Sigmoid colon (tissue), 7 donors: Measurements from ENCODE around the gene LTBP3. TPM values are rescaled to one million over a fixed set of nuclear protein-coding genes. Genes with fewer than 3 reads are reported as not detected.
A peak's percentile ranks its signal among the peaks of the same experiment; 100 is the strongest.

ENCODE experiments used
- DNase-seq: peaks from one replicate; pipeline ENCODE4 v3.0.0-alpha.2; 2019
- H3K27ac ChIP-seq, 4 donors: fragments of 200-600 bp; sonication (generic); one replicate each; pipeline ENCODE4 v1.5.1; 2016 to 2019; ENCODE audit warnings: mild to moderate bottlenecking in 1 of 4
- H3K27me3 ChIP-seq, 3 donors: fragments of 200-600 bp; sonication (generic); one replicate each; pipeline ENCODE4 v1.5.1; 2019; ENCODE audit warnings: mild to moderate bottlenecking in 1 of 3
- H3K36me3 ChIP-seq, 4 donors: fragments of 200-600 bp; sonication (generic); one replicate each; pipeline ENCODE4 v1.5.1; 2016 to 2019
- H3K4me1 ChIP-seq, 4 donors: fragments of 200-600 bp; sonication (generic); one replicate each; pipeline ENCODE4 v1.5.1; 2017 to 2019
- H3K4me3 ChIP-seq, 4 donors: fragments of 200-600 bp; sonication (generic); one replicate each; pipeline ENCODE4 v1.5.1; 2017 to 2019; ENCODE audit warnings: mild to moderate bottlenecking in 2 of 4, moderate library complexity in 1 of 4
- H3K9me3 ChIP-seq, 4 donors: fragments of 200-600 bp in 3 of 4; sonication (generic) in 3 of 4; one replicate each; pipeline versions ENCODE4 v1.5.1 to v1.6.1; 2013 to 2019
- EP300 ChIP-seq, 4 donors: sonication (generic); formaldehyde crosslinking; IDR thresholded peaks; one replicate each; pipeline ENCODE4 v1.6.1; 2017; ENCODE audit warnings: antibody characterized with exemption in 4 of 4
- POLR2A ChIP-seq, 2 donors: fragments of 450-650 bp; IDR thresholded peaks; one replicate each; pipeline ENCODE4 v1.6.1; 2016; ENCODE audit warnings: antibody characterized with exemption in 2 of 2, mild to moderate bottlenecking in 2 of 2, moderate library complexity in 2 of 2
- POLR2AphosphoS5 ChIP-seq, 4 donors: sonication (generic); formaldehyde crosslinking; IDR thresholded peaks; one replicate each; pipeline ENCODE4 v1.6.1; 2017; ENCODE audit warnings: antibody characterized with exemption in 4 of 4
- whole genome bisulfite sequencing, 2 donors: extraction: QIAGEN DNeasy Blood & Tissue Kit; methylation state at CpG; one replicate each; pipeline ENCODE4 v1.1.7; 2013; 5-methylcytosine and 5-hydroxymethylcytosine counted together
- intact Hi-C: fragments of 100-400 bp; cut with DNase I; formaldehyde crosslinking; loops from one replicate; pipeline ENCODE4 v1.15.1; 2023
- polyA plus RNA-seq, 3 donors: library from polyadenylated mRNA; stranded (reverse); fragments of 200-250 nt; gene quantifications; one replicate each; pipeline ENCODE4 v1.2.3, GENCODE V29; 2013
- total RNA-seq, 4 donors: library from RNA; depleted of rRNA; stranded (reverse); fragments of >200 nt; gene quantifications; one replicate each; pipeline ENCODE4 v1.1.0, GENCODE V29; 2016
- TF ChIP-seq, protein P1 (sequence below), 4 experiments: fragments of 450-650 bp in 3 of 4; fragments of 200-600 bp in 1 of 4; IDR thresholded peaks; one replicate each; pipeline ENCODE4 v1.5.1; 2016 to 2019; ENCODE audit warnings: antibody characterized with exemption in 4 of 4, mild to moderate bottlenecking in 3 of 4, moderate library complexity in 2 of 4
- donor health status: healthy with polysubstance abuse.
- donor health status: Bipolar disorder and iron deficiency.
- donor health status: healthy.

The LTBP3 gene
- total and polyA plus RNA-seq, 7 donors = 3.9 to 268 (median 79.6) TPM

- 27 to 42% methylated on average over 6 of the region's 6 CpGs for WGBS, 2 donors
- H3K9me3 ChIP-seq = no peaks in the 10 kb centered on the region
- H3K27ac ChIP-seq = peak overlapping the region; percentile 92 to 100 (median 97)
- peak overlapping the region in 2 of 4 donors; percentile 3 to 4 for H3K4me3 ChIP-seq
- intact Hi-C loops = no loop called here
- TF ChIP-seq EP300 (IDR thresholded peaks at IDR 0.05) (peak in 2 of 4 donors; percentile 35 to 64), POLR2AphosphoS5 (IDR thresholded peaks at IDR 0.05) (peak; percentile 60 to 82 (median 78)), POLR2A (IDR thresholded peaks at IDR 0.05) (peak; percentile 39 to 65)
- TF ChIP-seq, protein P1, sequence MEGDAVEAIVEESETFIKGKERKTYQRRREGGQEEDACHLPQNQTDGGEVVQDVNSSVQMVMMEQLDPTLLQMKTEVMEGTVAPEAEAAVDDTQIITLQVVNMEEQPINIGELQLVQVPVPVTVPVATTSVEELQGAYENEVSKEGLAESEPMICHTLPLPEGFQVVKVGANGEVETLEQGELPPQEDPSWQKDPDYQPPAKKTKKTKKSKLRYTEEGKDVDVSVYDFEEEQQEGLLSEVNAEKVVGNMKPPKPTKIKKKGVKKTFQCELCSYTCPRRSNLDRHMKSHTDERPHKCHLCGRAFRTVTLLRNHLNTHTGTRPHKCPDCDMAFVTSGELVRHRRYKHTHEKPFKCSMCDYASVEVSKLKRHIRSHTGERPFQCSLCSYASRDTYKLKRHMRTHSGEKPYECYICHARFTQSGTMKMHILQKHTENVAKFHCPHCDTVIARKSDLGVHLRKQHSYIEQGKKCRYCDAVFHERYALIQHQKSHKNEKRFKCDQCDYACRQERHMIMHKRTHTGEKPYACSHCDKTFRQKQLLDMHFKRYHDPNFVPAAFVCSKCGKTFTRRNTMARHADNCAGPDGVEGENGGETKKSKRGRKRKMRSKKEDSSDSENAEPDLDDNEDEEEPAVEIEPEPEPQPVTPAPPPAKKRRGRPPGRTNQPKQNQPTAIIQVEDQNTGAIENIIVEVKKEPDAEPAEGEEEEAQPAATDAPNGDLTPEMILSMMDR (IDR thresholded peaks at IDR 0.05) = no peak
- no peaks in the 10 kb centered on the region for H3K27me3 ChIP-seq
- DNase-seq = peak; percentile 97
- H3K4me1 ChIP-seq = peaks cover 4 to 94% (median 93%) of the 10 kb centered on the region in 4 donors
- no peaks in the 10 kb centered on the region for H3K36me3 ChIP-seq
Observed at GRCh38 chr11:65492637-65493366, 65.4 kb downstream of the LTBP3 start.

GRCh38 chr11:65492387-65492636, 65.8 kb downstream of the LTBP3 start:
- H3K4me3 ChIP-seq = peak overlapping the region in 1 of 4 donors; percentile 3
- H3K4me1 ChIP-seq = peaks cover 4 to 95% (median 94%) of the 10 kb centered on the region in 4 donors
- intact Hi-C loops = no loop called here
- H3K36me3 ChIP-seq = no peaks in the 10 kb centered on the region
- DNase-seq = no peak
- TF ChIP-seq, protein P1 (IDR thresholded peaks at IDR 0.05) = no peak
- TF ChIP-seq POLR2AphosphoS5 (IDR thresholded peaks at IDR 0.05) (no peak), POLR2A (IDR thresholded peaks at IDR 0.05) (no peak), EP300 (IDR thresholded peaks at IDR 0.05) (no peak)
- no peaks in the 10 kb centered on the region for H3K27me3 ChIP-seq
- H3K9me3 ChIP-seq = no peaks in the 10 kb centered on the region
- peak overlapping the region; percentile 92 to 100 (median 97) for H3K27ac ChIP-seq
- WGBS, 2 donors = 43 to 67% methylated on average over 4 of the region's 4 CpGs

GRCh38 chr11:65491614-65492386, 66.4 kb downstream of the LTBP3 start:
- no peak overlapping the region for H3K4me3 ChIP-seq
- peaks cover 4 to 97% (median 96%) of the 10 kb centered on the region in 4 donors for H3K4me1 ChIP-seq

GRCh38 chr11:65491163-65491465, 67.0 kb downstream of the LTBP3 start:
- H3K27me3 ChIP-seq = no peaks in the 10 kb centered on the region
- peaks cover 4 to 97% (median 96%) of the 10 kb centered on the region in 4 donors for H3K4me1 ChIP-seq
- no peaks in the 10 kb centered on the region for H3K9me3 ChIP-seq
- DNase-seq = peak; percentile 64
- no peaks in the 10 kb centered on the region for H3K36me3 ChIP-seq
- H3K27ac ChIP-seq = peak overlapping the region; percentile 92 to 100 (median 97)
- intact Hi-C loops = no loop called here
- TF ChIP-seq, protein P1 (IDR thresholded peaks at IDR 0.05) = no peak
- TF ChIP-seq POLR2AphosphoS5 (IDR thresholded peaks at IDR 0.05) (no peak), POLR2A (IDR thresholded peaks at IDR 0.05) (no peak), EP300 (IDR thresholded peaks at IDR 0.05) (no peak)
- 62 to 79% methylated on average over 3 of the region's 3 CpGs for WGBS, 2 donors
- no peak overlapping the region for H3K4me3 ChIP-seq

More at GRCh38 chr11:65491614-65492386, 66.4 kb downstream of the LTBP3 start:
- 12 to 39% methylated on average over 17 of the region's 17 CpGs for WGBS, 2 donors
- H3K27ac ChIP-seq = peak overlapping the region; percentile 92 to 100 (median 97)
- intact Hi-C loops = no loop called here
- no peaks in the 10 kb centered on the region for H3K36me3 ChIP-seq
- peak; percentile 94 for DNase-seq
- TF ChIP-seq EP300 (IDR thresholded peaks at IDR 0.05) = peak in 3 of 4 donors; percentile 54 to 90 (median 89)
- TF ChIP-seq, protein P1 (IDR thresholded peaks at IDR 0.05) = no peak
- TF ChIP-seq POLR2A (IDR thresholded peaks at IDR 0.05) = peak in 1 of 2 donors; percentile 15
- TF ChIP-seq POLR2AphosphoS5 (IDR thresholded peaks at IDR 0.05) = peak; percentile 41 to 72 (median 58)
- H3K27me3 ChIP-seq = no peaks in the 10 kb centered on the region
- H3K9me3 ChIP-seq = no peaks in the 10 kb centered on the region
